GM12878 (cell line): ENCODE measurements around the gene ORM2.

Experiments used
- CREB1 ChIP-seq: IDR thresholded peaks from 2 replicates; pipeline ENCODE4 v1.6.1; 2012; ENCODE audit warnings: low read depth, mild to moderate bottlenecking, inconsistent platforms
- EP300 ChIP-seq, 2 experiments: fragments of 150-350 bp in 1 of 2; IDR thresholded peaks; 2 replicates each; pipeline ENCODE4 v1.6.1; 2011 to 2012; ENCODE audit warnings: low read depth in 2 of 2, low read length in 2 of 2, borderline replicate concordance in 1 of 2, improper control_type of control experiment in 1 of 2, inconsistent platforms in 1 of 2; ENCODE audit not compliant: control insufficient read depth in 1 of 2
- EZH2 ChIP-seq: IDR thresholded peaks from 2 replicates; pipeline ENCODE4 v1.6.1; 2012; ENCODE audit warnings: low read depth, mild to moderate bottlenecking, control low read depth, inconsistent platforms, low read length, borderline replicate concordance; ENCODE audit not compliant: control insufficient read depth
- MTA3 ChIP-seq: IDR thresholded peaks from 2 replicates; pipeline ENCODE4 v1.6.1; 2012; ENCODE audit warnings: low read length, inconsistent platforms, borderline replicate concordance
- MYC ChIP-seq: IDR thresholded peaks from 2 replicates; pipeline ENCODE4 v1.6.1; 2011; ENCODE audit warnings: mild to moderate bottlenecking, low read length, moderate library complexity, inconsistent platforms; ENCODE audit not compliant: insufficient read depth, insufficient replicate concordance, insufficient read length, severe bottlenecking
- POLR2A ChIP-seq: IDR thresholded peaks from 2 replicates; pipeline ENCODE4 v1.6.1; 2011; ENCODE audit warnings: low read depth, mild to moderate bottlenecking, low read length
- YY1 ChIP-seq: IDR thresholded peaks from 2 replicates; pipeline ENCODE4 v1.6.1; 2011; ENCODE audit warnings: low read depth, mild to moderate bottlenecking, low read length
- ZNF274 ChIP-seq: IDR thresholded peaks from one replicate; pipeline ENCODE4 v1.8.0; 2011; ENCODE audit not compliant: insufficient read length, insufficient read depth
- TF ChIP-seq, protein P1 (sequence below): IDR thresholded peaks from 2 replicates; pipeline ENCODE4 v1.6.1; 2012; ENCODE audit warnings: low read depth, low read length, improper control_type of control experiment
- TF ChIP-seq, protein P2 (sequence below): IDR thresholded peaks from 2 replicates; pipeline ENCODE4 v1.6.1; 2012; ENCODE audit warnings: mild to moderate bottlenecking, low read depth, low read length
- TF ChIP-seq, protein P3 (sequence below), 3 experiments: IDR thresholded peaks in 2 of 3; conservative IDR thresholded peaks in 1 of 3; 2 replicates each; pipeline ENCODE4 v1.5.1; 2011; ENCODE audit warnings: low read depth in 3 of 3, low read length in 3 of 3, mild to moderate bottlenecking in 3 of 3, control low read depth in 2 of 3, moderate library complexity in 2 of 3, inconsistent platforms in 1 of 3, mixed read lengths in 1 of 3; ENCODE audit not compliant: control insufficient read depth in 2 of 3, insufficient read depth in 1 of 3; ENCODE audit errors: extremely low read depth in 1 of 3
- TF ChIP-seq, protein P4 (sequence below): fragments of 450-650 bp; IDR thresholded peaks from 2 replicates; pipeline ENCODE4 v1.6.1; 2018; ENCODE audit warnings: mild to moderate bottlenecking, low read depth, moderate library complexity; ENCODE audit not compliant: partially characterized antibody
- TF ChIP-seq, protein P5 (sequence below): IDR thresholded peaks from 2 replicates; pipeline ENCODE4 v1.6.1; 2012; ENCODE audit warnings: low read depth, low read length, improper control_type of control experiment
- TF ChIP-seq, protein P6 (sequence below): IDR thresholded peaks from 2 replicates; pipeline ENCODE4 v1.6.1; 2011; ENCODE audit warnings: borderline replicate concordance, low read depth, mild to moderate bottlenecking, moderate library complexity, mixed read lengths, low read length; ENCODE audit not compliant: insufficient read depth; ENCODE audit errors: extremely low read length

DNA sequence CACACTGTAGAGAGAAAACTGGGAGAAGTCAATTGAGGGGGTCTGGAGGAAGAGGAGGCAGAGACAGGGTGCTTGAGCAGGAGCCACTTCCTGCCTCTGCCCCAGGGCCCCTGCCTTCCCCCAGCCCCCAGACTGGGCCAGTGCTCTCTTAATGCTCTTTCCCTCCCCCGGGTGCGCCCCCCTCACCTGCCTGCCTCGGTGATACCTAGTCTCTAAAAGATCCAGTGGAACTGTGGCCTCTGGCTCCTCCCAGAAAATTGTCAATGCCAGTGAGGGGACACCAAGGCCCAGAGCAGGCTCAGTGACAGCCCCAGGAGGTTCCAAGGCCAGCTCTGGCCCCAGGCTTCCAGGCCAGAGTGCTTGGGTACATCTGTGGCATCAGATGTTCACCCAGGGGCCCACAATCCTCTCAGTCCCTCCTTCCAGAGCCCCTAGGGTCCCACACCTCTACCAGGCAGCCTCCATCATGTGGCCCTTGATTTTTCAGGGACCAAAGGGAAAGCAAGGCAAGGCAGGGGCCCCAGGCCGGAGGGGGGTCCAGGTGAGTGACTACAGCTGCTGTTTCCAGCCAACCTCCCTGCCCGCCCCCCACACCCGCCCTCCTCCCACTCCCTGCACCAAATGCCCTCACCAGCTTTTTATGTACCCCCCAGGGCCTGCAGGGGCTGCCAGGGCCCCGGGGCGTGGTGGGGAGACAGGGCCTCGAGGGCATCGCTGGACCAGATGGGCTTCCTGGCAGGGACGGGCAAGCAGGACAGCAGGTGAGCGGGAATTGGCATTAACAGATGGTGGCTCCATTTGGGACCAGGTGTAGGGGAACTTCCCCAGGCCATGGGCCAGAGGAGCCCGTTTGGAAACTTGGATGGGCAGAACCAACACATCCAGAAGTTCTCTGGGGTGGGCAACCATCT, 39.8 kb upstream of the ORM2 start:
- TF ChIP-seq ZNF274 (no peak), YY1 (no peak), CREB1 (no peak), POLR2A (no peak), EZH2 (no peak), MTA3 (no peak), MYC (no peak), EP300 (IDR thresholded peaks at IDR 0.05; ENCODE audit: borderline replicate concordance in 1 of 2, control insufficient read depth in 1 of 2, low read depth in 2 of 2, low read length in 2 of 2) (no peak)
- TF ChIP-seq, protein P1, sequence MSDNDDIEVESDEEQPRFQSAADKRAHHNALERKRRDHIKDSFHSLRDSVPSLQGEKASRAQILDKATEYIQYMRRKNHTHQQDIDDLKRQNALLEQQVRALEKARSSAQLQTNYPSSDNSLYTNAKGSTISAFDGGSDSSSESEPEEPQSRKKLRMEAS = no peak
- TF ChIP-seq, protein P2, sequence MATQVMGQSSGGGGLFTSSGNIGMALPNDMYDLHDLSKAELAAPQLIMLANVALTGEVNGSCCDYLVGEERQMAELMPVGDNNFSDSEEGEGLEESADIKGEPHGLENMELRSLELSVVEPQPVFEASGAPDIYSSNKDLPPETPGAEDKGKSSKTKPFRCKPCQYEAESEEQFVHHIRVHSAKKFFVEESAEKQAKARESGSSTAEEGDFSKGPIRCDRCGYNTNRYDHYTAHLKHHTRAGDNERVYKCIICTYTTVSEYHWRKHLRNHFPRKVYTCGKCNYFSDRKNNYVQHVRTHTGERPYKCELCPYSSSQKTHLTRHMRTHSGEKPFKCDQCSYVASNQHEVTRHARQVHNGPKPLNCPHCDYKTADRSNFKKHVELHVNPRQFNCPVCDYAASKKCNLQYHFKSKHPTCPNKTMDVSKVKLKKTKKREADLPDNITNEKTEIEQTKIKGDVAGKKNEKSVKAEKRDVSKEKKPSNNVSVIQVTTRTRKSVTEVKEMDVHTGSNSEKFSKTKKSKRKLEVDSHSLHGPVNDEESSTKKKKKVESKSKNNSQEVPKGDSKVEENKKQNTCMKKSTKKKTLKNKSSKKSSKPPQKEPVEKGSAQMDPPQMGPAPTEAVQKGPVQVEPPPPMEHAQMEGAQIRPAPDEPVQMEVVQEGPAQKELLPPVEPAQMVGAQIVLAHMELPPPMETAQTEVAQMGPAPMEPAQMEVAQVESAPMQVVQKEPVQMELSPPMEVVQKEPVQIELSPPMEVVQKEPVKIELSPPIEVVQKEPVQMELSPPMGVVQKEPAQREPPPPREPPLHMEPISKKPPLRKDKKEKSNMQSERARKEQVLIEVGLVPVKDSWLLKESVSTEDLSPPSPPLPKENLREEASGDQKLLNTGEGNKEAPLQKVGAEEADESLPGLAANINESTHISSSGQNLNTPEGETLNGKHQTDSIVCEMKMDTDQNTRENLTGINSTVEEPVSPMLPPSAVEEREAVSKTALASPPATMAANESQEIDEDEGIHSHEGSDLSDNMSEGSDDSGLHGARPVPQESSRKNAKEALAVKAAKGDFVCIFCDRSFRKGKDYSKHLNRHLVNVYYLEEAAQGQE = no peak
- TF ChIP-seq, protein P3, sequence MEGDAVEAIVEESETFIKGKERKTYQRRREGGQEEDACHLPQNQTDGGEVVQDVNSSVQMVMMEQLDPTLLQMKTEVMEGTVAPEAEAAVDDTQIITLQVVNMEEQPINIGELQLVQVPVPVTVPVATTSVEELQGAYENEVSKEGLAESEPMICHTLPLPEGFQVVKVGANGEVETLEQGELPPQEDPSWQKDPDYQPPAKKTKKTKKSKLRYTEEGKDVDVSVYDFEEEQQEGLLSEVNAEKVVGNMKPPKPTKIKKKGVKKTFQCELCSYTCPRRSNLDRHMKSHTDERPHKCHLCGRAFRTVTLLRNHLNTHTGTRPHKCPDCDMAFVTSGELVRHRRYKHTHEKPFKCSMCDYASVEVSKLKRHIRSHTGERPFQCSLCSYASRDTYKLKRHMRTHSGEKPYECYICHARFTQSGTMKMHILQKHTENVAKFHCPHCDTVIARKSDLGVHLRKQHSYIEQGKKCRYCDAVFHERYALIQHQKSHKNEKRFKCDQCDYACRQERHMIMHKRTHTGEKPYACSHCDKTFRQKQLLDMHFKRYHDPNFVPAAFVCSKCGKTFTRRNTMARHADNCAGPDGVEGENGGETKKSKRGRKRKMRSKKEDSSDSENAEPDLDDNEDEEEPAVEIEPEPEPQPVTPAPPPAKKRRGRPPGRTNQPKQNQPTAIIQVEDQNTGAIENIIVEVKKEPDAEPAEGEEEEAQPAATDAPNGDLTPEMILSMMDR (IDR thresholded peaks at IDR 0.05 in 2 of 3, conservative IDR thresholded peaks at IDR 0.05 in 1 of 3; ENCODE audit: control insufficient read depth in 2 of 3, extremely low read depth in 1 of 3, insufficient read depth in 1 of 3, low read depth in 3 of 3, low read length in 3 of 3) = no peak
- TF ChIP-seq, protein P4, sequence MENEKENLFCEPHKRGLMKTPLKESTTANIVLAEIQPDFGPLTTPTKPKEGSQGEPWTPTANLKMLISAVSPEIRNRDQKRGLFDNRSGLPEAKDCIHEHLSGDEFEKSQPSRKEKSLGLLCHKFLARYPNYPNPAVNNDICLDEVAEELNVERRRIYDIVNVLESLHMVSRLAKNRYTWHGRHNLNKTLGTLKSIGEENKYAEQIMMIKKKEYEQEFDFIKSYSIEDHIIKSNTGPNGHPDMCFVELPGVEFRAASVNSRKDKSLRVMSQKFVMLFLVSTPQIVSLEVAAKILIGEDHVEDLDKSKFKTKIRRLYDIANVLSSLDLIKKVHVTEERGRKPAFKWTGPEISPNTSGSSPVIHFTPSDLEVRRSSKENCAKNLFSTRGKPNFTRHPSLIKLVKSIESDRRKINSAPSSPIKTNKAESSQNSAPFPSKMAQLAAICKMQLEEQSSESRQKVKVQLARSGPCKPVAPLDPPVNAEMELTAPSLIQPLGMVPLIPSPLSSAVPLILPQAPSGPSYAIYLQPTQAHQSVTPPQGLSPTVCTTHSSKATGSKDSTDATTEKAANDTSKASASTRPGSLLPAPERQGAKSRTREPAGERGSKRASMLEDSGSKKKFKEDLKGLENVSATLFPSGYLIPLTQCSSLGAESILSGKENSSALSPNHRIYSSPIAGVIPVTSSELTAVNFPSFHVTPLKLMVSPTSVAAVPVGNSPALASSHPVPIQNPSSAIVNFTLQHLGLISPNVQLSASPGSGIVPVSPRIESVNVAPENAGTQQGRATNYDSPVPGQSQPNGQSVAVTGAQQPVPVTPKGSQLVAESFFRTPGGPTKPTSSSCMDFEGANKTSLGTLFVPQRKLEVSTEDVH = no peak
- TF ChIP-seq, protein P5, sequence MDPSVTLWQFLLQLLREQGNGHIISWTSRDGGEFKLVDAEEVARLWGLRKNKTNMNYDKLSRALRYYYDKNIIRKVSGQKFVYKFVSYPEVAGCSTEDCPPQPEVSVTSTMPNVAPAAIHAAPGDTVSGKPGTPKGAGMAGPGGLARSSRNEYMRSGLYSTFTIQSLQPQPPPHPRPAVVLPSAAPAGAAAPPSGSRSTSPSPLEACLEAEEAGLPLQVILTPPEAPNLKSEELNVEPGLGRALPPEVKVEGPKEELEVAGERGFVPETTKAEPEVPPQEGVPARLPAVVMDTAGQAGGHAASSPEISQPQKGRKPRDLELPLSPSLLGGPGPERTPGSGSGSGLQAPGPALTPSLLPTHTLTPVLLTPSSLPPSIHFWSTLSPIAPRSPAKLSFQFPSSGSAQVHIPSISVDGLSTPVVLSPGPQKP = no peak
- TF ChIP-seq, protein P6, sequence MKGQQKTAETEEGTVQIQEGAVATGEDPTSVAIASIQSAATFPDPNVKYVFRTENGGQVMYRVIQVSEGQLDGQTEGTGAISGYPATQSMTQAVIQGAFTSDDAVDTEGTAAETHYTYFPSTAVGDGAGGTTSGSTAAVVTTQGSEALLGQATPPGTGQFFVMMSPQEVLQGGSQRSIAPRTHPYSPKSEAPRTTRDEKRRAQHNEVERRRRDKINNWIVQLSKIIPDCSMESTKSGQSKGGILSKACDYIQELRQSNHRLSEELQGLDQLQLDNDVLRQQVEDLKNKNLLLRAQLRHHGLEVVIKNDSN = no peak
